ENCODE results near the gene MYEF2.

The MYEF2 gene, protein sequence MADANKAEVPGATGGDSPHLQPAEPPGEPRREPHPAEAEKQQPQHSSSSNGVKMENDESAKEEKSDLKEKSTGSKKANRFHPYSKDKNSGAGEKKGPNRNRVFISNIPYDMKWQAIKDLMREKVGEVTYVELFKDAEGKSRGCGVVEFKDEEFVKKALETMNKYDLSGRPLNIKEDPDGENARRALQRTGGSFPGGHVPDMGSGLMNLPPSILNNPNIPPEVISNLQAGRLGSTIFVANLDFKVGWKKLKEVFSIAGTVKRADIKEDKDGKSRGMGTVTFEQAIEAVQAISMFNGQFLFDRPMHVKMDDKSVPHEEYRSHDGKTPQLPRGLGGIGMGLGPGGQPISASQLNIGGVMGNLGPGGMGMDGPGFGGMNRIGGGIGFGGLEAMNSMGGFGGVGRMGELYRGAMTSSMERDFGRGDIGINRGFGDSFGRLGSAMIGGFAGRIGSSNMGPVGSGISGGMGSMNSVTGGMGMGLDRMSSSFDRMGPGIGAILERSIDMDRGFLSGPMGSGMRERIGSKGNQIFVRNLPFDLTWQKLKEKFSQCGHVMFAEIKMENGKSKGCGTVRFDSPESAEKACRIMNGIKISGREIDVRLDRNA

DNA sequence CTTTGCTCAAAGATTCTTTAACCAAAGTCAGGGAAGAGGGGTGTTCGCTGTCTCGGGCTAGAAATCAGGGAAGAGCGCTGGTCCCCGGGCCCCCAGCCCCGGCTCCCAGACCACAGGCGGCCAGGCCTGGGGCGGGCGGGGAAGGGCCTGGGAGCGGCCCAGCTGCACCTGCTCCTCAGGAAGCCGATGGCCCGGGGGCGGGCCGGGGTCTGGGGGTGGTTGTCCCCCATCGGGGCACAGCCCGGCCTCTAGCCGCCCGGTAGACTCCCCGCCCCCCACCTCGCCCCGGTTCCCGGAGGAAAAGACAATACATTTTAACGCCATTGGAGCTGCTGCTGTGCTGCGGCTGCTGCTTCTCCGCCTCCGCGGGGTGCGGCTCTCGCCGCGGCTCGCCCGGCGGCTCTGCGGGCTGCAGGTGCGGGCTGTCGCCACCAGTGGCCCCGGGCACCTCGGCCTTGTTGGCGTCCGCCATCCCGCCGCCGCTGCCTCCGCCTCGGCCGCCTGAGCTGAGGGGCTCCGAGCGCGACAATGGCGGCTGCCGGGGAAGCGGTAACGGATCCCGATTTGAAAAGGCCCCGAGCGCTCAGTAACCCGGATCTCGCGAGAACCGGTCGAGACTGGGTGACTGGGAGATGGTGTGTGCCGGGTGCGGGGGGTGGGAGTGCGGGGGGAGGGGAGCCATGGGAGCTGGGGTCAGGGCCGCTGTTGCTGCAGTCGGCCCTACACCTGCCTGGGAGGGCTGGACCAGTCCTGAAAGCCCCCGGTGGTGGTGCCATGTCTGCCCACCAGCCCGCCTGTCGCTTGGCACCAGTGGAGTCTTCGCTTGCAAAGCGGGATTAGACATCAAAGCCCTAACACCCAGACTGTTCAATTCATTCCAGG lies at the start of gene MYEF2:
MYEF2 (minus strand) TSS at position 530 of the 882 bp plus-strand sequence; CDS start at position 472, 58 bp downstream.
- DNase-seq, result peak; percentile 71

DNA sequence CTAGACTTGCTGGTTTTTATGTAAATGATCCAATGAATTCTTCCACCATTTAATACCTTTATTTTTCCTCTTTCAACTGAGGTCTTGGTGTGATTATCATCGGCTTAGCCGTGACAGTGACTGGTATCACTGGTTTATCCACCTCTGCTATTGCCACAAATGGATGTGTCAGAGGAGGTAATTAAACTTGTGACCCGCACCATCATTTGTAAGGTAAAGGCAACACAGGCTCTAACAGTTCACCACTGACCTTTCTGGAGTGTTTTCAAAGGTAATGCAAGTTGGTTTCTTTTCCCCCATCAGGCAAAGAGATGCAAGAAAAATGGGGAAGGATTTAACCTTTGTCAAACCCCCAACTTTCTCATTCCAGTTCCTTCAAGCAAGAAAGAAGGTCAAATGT lies 47.7 kb upstream of the MYEF2 start:
- DNase-seq, result no peak

DNA sequence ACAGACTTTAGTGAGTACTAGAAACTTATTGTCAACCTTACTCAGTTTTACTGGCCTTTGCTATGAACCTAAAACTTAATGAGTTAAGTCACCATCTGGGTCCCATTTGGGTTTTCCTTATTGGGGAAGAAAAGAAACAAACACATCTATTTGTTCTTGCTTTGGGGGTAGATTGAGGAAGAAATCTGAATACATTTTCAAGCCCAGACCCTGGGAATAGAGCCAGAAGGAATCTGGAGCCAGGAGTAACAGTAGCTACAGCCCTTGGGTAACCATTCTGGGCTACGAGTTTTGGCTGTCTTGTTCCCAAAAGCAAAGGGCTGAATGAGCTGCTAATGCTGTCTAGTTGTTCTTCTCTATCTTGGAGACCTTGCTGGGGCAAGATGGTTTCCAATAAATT lies 44.5 kb upstream of the MYEF2 start:
- no peak for DNase-seq

DNA sequence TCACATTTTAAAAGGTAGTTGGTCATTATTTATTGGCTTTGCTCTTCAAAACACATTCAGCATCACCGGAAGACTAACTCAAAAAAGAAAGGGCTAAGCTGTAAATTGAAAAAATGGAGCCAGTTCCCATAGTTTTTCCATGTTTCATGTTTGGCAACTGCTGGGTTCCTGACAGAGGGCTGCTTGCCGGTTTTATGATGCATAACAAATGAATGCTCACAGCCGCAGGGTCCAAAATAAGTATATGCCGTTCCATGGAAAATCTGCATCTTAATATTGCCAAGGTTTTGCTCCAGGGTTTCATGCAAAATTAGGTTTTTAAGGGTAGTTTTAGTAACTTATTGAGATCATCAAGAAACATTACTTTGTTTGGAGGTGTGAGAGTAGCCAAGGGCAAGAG lies 43.8 kb upstream of the MYEF2 start:
- no peak for DNase-seq

DNA sequence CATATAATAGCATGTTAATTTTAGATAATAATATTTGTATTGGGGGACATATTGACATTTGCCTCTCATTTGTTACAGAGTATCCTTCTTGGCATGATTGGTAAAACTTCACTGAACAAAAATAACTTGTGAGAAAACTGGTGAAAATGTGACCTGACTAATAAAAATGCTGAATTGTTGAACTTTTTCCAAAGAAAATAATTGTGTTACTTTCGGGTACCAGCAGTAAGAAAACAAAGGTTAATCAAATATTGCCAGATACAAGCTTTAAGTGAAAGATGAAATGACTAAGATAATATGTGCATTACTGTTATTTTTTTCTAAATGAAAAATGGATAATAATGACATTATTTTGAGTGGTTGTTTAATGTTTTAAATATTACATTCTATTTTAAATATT lies 43.2 kb upstream of the MYEF2 start:
- DNase-seq, result no peak

DNA sequence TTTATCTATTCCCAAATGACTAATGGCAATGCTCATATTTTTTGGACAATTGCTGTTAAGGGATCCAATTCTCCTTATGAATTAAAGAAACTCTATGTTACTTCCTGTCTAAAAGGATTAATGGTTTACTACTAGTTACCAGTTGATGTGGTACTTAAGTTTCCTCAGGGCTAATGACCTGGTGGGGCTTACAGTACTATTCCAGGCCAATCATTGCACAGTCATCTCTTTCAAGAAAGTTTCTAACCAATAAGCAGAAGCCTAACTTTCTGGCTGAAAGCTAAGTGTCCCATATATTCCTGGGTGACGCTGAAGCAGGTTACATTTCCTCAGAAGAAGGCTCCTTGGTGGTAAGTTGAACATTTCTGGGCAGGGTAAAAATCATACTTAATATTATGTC lies 27.9 kb upstream of the MYEF2 start, which contains the start of gene SLC12A1:
SLC12A1 (plus strand) TSS at position 322 of the 400 bp plus-strand sequence. CDS start 1,418 bp downstream, outside the sequence.
- no peak for DNase-seq

DNA sequence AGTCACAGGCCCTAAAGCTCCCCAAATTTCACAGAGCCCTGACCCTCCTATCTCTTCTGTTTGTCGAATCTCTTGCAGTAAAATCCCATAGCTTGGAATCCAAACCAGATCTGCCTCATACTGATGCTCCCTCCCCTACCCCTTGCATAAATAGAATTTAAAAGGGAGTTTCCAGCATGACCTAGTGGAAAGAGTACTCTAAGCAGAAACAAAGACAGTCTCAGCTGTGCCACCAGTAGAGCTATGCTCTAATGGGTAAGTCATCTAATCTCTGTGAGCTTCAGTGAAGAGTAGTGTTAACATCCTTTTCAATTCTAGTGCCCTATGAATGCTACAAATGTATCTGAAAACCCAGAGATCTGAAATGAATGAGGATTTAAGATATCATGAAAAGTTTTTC lies 24.0 kb upstream of the MYEF2 start:
- no peak for DNase-seq

DNA sequence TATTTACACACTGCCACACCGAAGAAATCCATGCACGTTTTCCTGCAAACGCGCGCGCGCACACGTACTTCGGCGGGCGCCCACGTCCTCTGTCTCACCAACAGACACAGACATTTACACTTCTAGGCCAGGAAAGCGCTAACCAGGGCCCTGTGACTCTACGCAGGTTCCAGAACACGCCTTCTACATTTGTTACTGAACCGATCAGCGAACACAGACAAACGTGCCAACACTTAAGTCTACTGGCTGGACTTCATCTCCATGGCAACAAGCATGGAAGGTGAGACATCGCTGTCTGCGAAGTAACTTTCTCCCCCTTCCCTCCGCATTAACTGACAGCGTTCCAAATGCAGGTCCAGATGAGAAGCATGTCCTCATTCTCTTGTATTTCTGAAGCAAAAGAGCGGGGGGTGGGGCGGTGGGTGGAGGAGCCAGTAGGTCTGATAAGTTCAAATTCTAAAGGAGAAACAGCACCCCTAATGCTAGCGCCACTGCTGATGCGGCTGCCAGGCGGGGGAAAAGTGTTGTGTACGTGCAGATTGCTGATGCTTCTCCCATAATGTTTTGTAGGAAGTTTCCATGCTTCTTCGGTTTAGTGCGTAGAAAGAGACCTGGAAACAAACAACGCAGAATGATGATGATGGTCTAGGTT lies 13.6 kb upstream of the MYEF2 start, which contains the start of gene CTXN2:
CTXN2 (plus strand) TSS at position 92 of the 652 bp plus-strand sequence. CDS start 9,636 bp downstream, outside the sequence.
- no peak for DNase-seq

DNA sequence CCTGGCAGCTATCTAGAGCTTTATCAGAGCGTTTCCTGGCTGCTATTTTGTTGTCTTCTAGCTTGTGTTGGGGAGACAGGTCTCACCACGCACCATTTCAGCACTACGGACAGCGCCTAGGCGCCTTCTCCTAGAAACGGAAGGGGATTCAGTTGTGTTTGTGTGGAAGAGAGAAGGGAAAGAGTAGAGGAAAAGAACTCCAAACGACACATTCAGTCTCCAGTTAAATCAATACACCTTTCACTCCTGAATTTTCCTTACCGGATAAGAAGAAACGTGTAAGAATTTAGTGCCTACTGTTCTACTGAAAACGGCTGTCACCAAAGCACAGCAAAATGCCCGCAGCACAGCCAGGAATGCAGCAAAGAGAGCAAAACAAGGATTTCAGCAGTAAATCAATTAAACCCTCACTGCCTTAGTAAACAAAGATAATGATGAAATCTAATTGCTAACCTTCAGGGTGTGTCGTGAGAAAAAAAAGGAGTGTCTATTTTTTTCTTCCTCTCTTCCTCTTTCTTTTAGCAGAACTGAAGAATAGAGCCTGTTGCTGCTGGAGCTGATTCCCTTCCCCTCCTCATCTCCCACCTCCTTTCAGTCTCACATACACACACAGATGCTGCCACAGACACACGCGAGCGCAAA lies 13.0 kb upstream of the MYEF2 start:
- DNase-seq, result peak; percentile 44

DNA sequence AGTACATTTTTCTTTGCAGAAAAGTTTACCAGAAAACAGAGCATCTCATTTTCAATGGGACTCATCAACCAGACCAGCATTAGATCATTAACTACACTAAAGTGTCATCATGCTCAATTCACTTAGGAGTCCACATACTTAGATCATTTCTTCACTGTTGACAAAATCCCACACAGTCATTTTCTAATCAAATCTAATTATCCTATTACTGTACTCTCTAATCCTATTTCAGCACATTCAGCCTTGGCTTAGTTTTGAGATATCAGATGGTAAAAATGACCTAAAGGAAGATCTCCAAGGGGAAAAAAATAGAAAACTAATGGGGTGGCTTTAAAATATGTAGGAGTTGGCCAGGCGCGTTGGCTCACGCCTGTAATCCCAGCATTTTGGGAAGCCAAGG lies 8.2 kb upstream of the MYEF2 start:
- DNase-seq, result no peak

DNA sequence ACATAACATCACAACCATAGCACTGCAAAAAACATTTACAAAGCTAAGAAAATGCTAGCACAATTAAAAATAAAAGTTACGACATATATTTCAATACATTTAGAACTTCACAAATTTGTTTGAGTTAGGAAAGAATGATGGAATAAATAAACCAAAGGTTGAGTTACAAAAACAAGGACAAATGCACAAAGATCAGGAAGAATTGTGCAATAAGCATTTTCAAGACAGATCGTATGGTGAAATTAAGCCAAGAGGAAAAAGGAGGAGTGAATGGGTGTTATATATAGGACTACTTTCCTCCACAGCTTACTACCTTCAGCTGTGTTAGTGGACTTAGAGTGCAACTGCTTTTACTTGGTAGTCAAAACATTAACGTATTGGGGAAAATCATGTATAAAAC lies 7.4 kb upstream of the MYEF2 start:
- DNase-seq, result no peak

DNA sequence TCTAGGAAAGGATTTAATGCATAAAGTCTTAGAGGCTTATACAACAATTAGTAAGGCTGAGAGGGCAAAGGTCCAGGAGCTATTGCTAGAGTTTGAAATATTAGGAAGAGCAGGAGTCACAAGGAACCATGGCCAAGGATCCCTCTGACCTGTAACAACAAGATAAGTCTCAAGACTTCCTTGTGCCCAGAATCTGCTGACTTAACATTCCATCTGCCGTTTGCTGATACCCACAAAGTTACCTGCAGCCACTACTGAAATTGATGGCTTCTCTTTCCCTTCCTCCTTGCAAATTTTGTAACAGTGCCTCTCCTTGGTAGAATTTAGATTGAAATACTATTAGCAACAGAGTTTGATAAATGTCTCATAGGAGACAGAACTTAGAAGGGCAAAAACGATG lies 4.7 kb upstream of the MYEF2 start:
- DNase-seq, result no peak

DNA sequence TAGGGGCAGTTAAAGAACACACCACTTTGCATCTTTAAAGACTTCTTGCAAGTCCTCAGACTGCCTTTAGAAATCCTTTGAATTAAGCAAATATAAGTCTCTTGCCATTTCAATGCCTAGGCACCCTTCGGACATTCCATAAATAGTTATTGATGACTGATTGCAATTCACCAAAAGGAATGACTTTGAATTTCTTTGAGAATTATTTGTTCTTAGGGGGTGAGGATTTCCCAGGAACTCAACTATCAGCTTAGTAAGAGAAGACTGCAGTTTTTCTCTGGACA lies 495 bp upstream of the MYEF2 start:
- DNase-seq, result no peak

DNA sequence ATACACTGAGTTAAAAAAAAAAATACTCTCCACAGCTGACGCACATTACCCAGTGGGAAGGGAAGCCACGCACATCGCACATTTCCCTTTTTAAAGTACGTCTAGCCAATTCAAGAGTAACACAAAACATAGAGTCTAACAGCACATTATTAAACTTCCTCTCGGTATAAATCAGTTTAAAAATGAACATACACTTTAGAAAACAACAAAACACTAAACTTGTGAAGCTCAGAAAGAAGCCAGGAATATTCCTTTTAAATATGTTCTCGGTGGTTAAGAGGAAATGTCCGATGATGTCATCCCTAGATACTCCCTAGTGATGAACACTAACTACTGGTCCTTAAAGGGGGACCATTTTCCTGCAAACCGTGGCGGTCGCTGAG lies 721 bp downstream of the MYEF2 start:
- no peak for DNase-seq

DNA sequence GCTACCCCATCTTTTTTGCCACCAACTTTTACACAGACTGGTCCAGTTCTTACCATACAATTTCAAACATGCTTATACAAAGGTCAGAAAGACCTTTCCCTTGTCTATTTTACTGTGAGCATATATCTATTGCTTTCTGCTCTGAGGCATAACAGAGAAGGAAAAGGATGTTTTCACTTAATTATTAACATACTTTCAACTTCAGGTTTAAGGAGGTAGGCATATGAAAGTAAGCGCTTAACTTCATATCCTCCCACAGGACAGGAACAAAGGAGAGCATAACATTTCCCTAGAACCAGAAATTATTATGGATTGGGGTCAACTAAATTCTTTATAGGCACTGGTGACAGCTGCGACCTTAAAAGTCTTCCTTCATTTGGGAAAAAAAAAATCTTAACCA lies 1.1 kb downstream of the MYEF2 start:
- no peak for DNase-seq

DNA sequence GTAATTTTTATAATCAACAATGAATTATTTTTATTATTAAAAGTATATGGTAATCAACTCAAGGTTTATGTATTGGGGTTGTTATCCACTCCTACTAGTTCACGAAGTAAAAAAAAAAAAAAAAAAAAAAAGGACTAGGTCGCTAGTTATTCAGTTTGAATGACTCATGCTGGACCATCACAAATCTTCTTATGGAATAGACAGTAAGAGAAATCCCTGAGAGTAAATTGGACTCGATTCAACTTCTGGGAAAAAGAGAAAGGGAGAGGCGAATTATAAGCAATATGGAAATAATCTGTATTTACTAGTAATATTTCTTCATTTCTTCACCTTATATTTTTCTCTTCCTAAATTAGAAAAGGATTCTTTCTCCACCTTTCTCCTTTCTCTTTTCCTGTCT lies 2.0 kb downstream of the MYEF2 start:
- no peak for DNase-seq

DNA sequence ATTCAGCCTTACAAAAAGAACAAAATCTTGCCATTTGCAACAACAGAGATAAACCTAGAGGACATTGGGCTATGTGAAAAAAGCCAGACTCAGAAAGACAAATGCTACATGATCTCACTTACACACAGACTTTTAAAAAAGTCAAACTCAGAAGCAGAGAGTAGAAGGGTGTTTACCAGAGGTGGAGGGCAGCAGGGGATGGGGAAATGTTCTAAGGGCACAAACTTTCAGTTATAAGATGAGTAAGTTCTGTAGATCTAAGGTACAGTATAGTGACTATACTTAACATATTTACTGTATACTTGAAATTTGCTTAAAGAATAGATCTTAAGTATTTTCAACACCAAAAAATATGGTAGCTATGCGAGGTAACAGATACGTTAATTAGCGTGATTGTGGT lies 3.0 kb downstream of the MYEF2 start:
- no peak for DNase-seq

DNA sequence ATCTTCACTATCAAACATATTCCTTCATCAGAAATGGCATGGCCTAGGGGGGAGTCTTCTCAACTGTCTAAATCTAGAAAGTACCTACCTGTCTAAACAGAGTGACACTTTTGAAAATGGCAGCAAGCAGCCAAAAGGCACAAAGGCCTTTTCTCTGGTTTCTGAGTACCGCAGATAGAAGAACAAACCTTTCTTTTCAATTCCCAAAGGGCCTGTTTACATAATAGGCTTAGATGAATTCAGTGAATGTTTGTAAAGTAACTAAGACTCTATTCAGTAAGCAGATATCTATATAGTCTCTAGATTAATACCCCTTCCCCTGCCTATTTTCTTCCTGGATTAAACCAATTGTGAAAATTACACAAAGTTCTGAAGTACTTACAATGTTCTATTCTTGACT lies 7.1 kb downstream of the MYEF2 start:
- no peak for DNase-seq

DNA sequence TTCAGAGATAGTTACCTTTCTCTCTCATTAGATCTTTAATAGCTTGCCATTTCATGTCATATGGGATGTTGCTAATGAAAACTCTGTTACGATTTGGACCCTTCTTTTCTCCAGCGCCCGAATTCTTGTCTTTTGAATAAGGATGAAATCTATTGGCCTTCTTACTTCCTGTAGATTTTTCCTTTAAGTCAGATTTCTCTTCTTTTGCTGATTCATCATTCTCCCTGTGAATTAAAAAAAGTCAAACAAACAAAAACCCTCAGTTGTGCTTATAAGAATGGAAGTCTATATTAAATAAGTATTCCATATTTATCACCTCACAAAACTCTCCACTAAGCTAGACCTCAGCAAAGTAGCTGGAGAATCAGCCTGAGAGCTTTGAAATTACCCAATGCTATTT lies 9.5 kb downstream of the MYEF2 start:
- no peak for DNase-seq

DNA sequence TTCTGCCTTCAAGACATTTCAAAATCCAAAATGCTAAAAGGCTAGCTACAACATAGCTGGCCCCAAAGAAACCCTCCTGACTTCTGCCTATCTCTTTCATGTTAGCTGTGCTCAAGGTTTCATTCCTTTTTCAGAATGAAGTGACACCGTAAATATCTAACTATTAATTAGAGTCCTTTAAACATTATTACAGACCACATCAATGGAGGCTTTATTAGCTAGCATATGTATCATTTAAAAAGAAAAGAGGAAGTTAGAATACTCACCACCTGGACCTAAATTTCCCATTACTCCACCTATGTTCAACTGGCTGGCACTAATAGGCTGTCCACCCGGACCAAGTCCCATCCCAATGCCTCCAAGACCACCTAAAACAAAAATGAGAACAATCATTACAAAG lies 24.6 kb downstream of the MYEF2 start:
- no peak for DNase-seq

DNA sequence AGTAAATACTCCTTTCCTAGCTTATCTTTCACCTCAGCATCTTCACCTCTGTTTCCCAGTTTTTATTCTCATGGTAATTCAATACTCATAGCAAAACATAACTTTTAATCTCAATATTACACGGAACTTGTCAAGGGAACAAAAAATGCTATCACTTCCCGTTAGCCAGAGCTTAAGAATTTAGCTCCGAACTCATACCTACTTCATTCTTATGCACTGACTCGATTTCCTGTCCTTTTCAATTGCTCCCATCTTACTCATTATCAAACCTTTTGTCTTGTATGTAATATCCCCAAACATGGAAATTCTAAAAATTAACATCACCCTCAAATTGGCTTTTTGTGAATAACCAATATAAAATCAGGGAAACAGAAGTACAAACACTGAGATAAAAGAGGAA lies 28.2 kb downstream of the MYEF2 start:
- no peak for DNase-seq

DNA sequence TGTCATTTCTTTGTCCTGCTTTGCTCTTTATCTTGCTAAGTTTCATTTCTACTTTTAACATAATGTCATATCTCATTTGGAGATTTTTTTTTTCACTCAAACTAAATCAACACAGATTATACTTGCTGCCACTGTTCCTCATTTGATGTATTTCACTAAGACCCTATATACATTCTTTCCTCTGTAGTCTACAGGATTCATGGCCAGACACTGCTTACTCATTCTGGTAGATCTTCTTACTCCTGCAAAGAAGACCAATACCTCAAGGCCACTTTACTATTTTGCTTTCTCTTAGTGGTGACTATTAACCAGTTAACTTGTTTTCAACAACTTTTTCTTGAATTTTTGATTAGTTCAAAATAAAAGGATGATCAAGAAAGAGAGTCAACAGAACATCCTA lies 30.7 kb downstream of the MYEF2 start:
- no peak for DNase-seq

DNA sequence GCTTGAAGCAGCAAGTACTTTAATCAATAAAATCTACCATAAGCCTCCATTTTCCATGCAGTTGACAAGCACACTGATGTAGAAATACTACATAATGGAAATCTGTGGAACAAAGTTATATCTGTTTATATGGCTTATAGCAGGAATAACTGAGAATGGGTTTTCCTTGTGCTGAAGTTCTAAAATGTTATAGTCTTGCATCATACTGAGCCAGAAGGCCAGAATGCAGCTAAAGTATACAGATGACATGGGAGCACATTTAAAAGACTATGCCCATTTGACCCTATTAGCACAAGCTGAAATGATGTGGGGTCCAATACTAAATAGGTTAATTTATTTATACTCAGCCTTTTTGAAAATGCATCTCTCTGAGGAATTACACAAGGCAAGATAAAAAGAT lies 32.2 kb downstream of the MYEF2 start:
- no peak for DNase-seq
